IMR-90 (cell line): Measurements from ENCODE around the gene PCDHGC4. TPM values are rescaled to one million over a fixed set of nuclear protein-coding genes. Genes with fewer than 3 reads are reported as not detected.

ENCODE experiments used
- ATAC-seq: fragments of 200-7000 bp; cut with Tn5 transposase; 2 replicates; pipeline ENCODE4 v1.9.1; 2020; ENCODE audit warnings: low read depth, mild to moderate bottlenecking, moderate library complexity
- BruUV-seq: library from RNA; stranded (reverse); fragments of 400-500 nt; replicated peaks from 2 replicates; lab custom pipeline; 2021; lab: Mats Ljungman, UMichigan
- CTCF ChIA-PET: fragments of 300-600 bp; formaldehyde crosslinking; extraction: SDS; loops from one replicate; lab custom pipeline; 2021; ENCODE audit warnings: antibody characterized with exemption; lab: Yijun Ruan, JAX
- POLR2A ChIA-PET: fragments of 300-600 bp; sonication (Branson Sonifier 250); formaldehyde crosslinking; loops from one replicate; lab custom pipeline; 2022; ENCODE audit warnings: antibody characterized with exemption; ENCODE audit not compliant: unreplicated experiment; lab: Charles Lee
- DNase-seq: peaks from one replicate; pipeline ENCODE4 v3.0.0; 2013
- H2AFZ ChIP-seq: replicated peaks from 2 replicates; pipeline ENCODE3; 2013; ENCODE audit warnings: low read length, mild to moderate bottlenecking; ENCODE audit not compliant: poor library complexity
- H2AK5ac ChIP-seq: 2 replicates; pipeline ENCODE4 v1.6.1; 2013; ENCODE audit warnings: low read depth, low read length, inconsistent platforms
- H2AK9ac ChIP-seq: replicated peaks from 2 replicates; pipeline ENCODE3; 2013; ENCODE audit warnings: mild to moderate bottlenecking, low read depth, low read length, moderate library complexity; ENCODE audit not compliant: poor library complexity
- H2BK120ac ChIP-seq: 2 replicates; pipeline ENCODE4 v1.6.1; 2013; ENCODE audit warnings: low read depth, low read length, inconsistent platforms
- H2BK15ac ChIP-seq: 3 replicates; pipeline ENCODE4 v1.6.1; 2013; ENCODE audit warnings: low read depth, low read length, inconsistent platforms
- H2BK20ac ChIP-seq: 2 replicates; pipeline ENCODE4 v1.6.1; 2013; ENCODE audit warnings: low read depth, mild to moderate bottlenecking, inconsistent platforms, low read length, moderate library complexity
- H2BK5ac ChIP-seq: 2 replicates; pipeline ENCODE4 v1.6.1; 2013; ENCODE audit warnings: mild to moderate bottlenecking, low read depth, low read length, inconsistent platforms; ENCODE audit not compliant: poor library complexity, severe bottlenecking
- H3K14ac ChIP-seq: replicated peaks from 2 replicates; pipeline ENCODE4 v1.6.1; 2013; ENCODE audit warnings: low read depth, low read length, inconsistent platforms
- H3K18ac ChIP-seq: 2 replicates; pipeline ENCODE4 v1.6.1; 2013; ENCODE audit warnings: low read depth, low read length, control low read depth
- H3K23ac ChIP-seq: 2 replicates; pipeline ENCODE4 v1.6.1; 2013; ENCODE audit warnings: low read depth, low read length, inconsistent platforms
- H3K27ac ChIP-seq: 2 replicates; pipeline ENCODE4 v1.5.1; 2013; ENCODE audit warnings: mild to moderate bottlenecking, control low read depth, low read length; ENCODE audit not compliant: insufficient read depth
- H3K27me3 ChIP-seq: 2 replicates; pipeline ENCODE4 v1.6.1; 2013; ENCODE audit warnings: low read length; ENCODE audit not compliant: control insufficient read depth, insufficient read depth
- H3K36me3 ChIP-seq: 2 replicates; pipeline ENCODE4 v1.6.1; 2013; ENCODE audit warnings: low read length, mixed read lengths; ENCODE audit not compliant: control insufficient read depth, insufficient read depth
- H3K4ac ChIP-seq: 2 replicates; pipeline ENCODE4 v1.6.1; 2013; ENCODE audit warnings: low read depth, low read length, inconsistent platforms
- H3K4me1 ChIP-seq: 2 replicates; pipeline ENCODE4 v1.6.1; 2013; ENCODE audit warnings: low read length, mixed read lengths; ENCODE audit not compliant: control insufficient read depth, insufficient read depth
- H3K4me2 ChIP-seq: 2 replicates; pipeline ENCODE4 v1.6.1; 2013; ENCODE audit warnings: low read depth, mild to moderate bottlenecking, control low read depth, low read length, moderate library complexity
- H3K4me3 ChIP-seq: 2 replicates; pipeline ENCODE4 v1.5.1; 2013; ENCODE audit warnings: low read depth, mild to moderate bottlenecking, control low read depth, low read length, moderate library complexity; ENCODE audit not compliant: insufficient read depth
- H3K56ac ChIP-seq: 2 replicates; pipeline ENCODE4 v1.6.1; 2013; ENCODE audit warnings: low read length, inconsistent platforms; ENCODE audit not compliant: insufficient read depth; ENCODE audit errors: extremely low read depth
- H3K79me1 ChIP-seq, 2 experiments: 2 replicates each; pipeline ENCODE4 v1.6.1; 2013; ENCODE audit warnings: low read length in 2 of 2, inconsistent platforms in 1 of 2, low read depth in 1 of 2
- H3K9ac ChIP-seq: 2 replicates; pipeline ENCODE4 v1.6.1; 2013; ENCODE audit warnings: low read depth, low read length, control low read depth
- H3K9me1 ChIP-seq: 2 replicates; pipeline ENCODE4 v1.6.1; 2013; ENCODE audit warnings: low read length, inconsistent platforms; ENCODE audit not compliant: insufficient read depth
- H3K9me3 ChIP-seq: 2 replicates; pipeline ENCODE4 v1.6.1; 2013; ENCODE audit warnings: low read length; ENCODE audit not compliant: control insufficient read depth, insufficient read depth
- H4K20me1 ChIP-seq: 2 replicates; pipeline ENCODE4 v1.6.1; 2013; ENCODE audit warnings: low read length, inconsistent platforms; ENCODE audit not compliant: insufficient read depth
- H4K5ac ChIP-seq: 2 replicates; pipeline ENCODE4 v1.6.1; 2013; ENCODE audit warnings: mild to moderate bottlenecking, low read depth, low read length, control low read depth
- H4K8ac ChIP-seq, 2 experiments: 2 replicates each; pipeline ENCODE4 v1.6.1; 2013; ENCODE audit warnings: low read depth in 2 of 2, low read length in 2 of 2, control low read depth in 1 of 2, inconsistent platforms in 1 of 2
- H4K91ac ChIP-seq: 2 replicates; pipeline ENCODE4 v1.6.1; 2013; ENCODE audit warnings: low read depth, low read length, inconsistent platforms; ENCODE audit not compliant: insufficient read depth
- BHLHE40 ChIP-seq: fragments of 150-350 bp; IDR thresholded peaks from 2 replicates; pipeline ENCODE4 v1.6.1; 2016; ENCODE audit warnings: mild to moderate bottlenecking, low read depth, low read length
- CEBPB ChIP-seq: IDR thresholded peaks from 2 replicates; pipeline ENCODE4 v1.6.1; 2012; ENCODE audit warnings: low read depth, low read length, improper control_type of control experiment
- CHD1 ChIP-seq: IDR thresholded peaks from 2 replicates; pipeline ENCODE4 v1.6.1; 2012; ENCODE audit warnings: low read depth, low read length, improper control_type of control experiment
- CTCF ChIP-seq: conservative IDR thresholded peaks from 2 replicates; pipeline ENCODE4 v1.5.1; 2012; ENCODE audit warnings: mild to moderate bottlenecking, low read depth, low read length, improper control_type of control experiment
- ELK1 ChIP-seq: fragments of 150-350 bp; IDR thresholded peaks from 2 replicates; pipeline ENCODE4 v1.6.1; 2016; ENCODE audit warnings: low read depth, mild to moderate bottlenecking, low read length, moderate library complexity, borderline replicate concordance
- FOS ChIP-seq: fragments of 150-350 bp; IDR thresholded peaks from 2 replicates; pipeline ENCODE4 v1.6.1; 2016; ENCODE audit warnings: low read depth, low read length
- MAFK ChIP-seq: IDR thresholded peaks from 2 replicates; pipeline ENCODE4 v1.6.1; 2012; ENCODE audit warnings: low read depth, low read length, improper control_type of control experiment
- MAZ ChIP-seq: IDR thresholded peaks from 2 replicates; pipeline ENCODE4 v1.6.1; 2012; ENCODE audit warnings: low read depth, mild to moderate bottlenecking, low read length, improper control_type of control experiment, moderate library complexity, borderline replicate concordance
- MXI1 ChIP-seq: IDR thresholded peaks from 2 replicates; pipeline ENCODE4 v1.6.1; 2012; ENCODE audit warnings: low read depth, mild to moderate bottlenecking, low read length, moderate library complexity, borderline replicate concordance
- NFE2L2 ChIP-seq: fragments of 150-350 bp; IDR thresholded peaks from 2 replicates; pipeline ENCODE4 v1.6.1; 2016; ENCODE audit warnings: low read depth, mild to moderate bottlenecking, low read length
- RAD21 ChIP-seq: IDR thresholded peaks from 2 replicates; pipeline ENCODE4 v1.6.1; 2012; ENCODE audit warnings: low read length, improper control_type of control experiment
- RFX5 ChIP-seq: IDR thresholded peaks from 2 replicates; pipeline ENCODE4 v1.8.0; 2012; ENCODE audit warnings: low read depth, mild to moderate bottlenecking, low read length, moderate library complexity
- SMC3 ChIP-seq: fragments of 150-350 bp; IDR thresholded peaks from 2 replicates; pipeline ENCODE4 v1.6.1; 2016; ENCODE audit warnings: low read depth, mild to moderate bottlenecking, antibody characterized with exemption, low read length, moderate library complexity
- USF2 ChIP-seq: fragments of 150-350 bp; IDR thresholded peaks from 2 replicates; pipeline ENCODE4 v1.6.1; 2017; ENCODE audit warnings: mild to moderate bottlenecking, antibody characterized with exemption, low read length, low read depth
- WGBS, 2 experiments: methylation state at CpG; one replicate each; pipeline versions ENCODE4 v1.1.5 to v1.1.7; 2013; ENCODE audit warnings: missing lambda C conversion rate in 2 of 2; ENCODE audit not compliant: insufficient read length in 1 of 2; ENCODE audit errors: extremely low coverage in 2 of 2; 5-methylcytosine and 5-hydroxymethylcytosine counted together
- dilution Hi-C: fragments of 300-500 bp; cut with HindIII; formaldehyde crosslinking; loops from one replicate; pipeline ENCODE4 v1.14.3; 2018; ENCODE audit warnings: low sequenced_read_pairs; ENCODE audit not compliant: unreplicated experiment
- in situ Hi-C: fragments of 300-500 bp; cut with MboI; formaldehyde crosslinking; loops from 3 replicates; pipeline ENCODE4 v1.14.3; 2019; ENCODE audit warnings: low sequenced_read_pairs, inconsistent platforms, mixed read lengths
- intact Hi-C: fragments of 100-400 bp; cut with micrococcal nuclease; formaldehyde crosslinking; loops from 2 replicates; pipeline ENCODE4 v1.10.0; 2022
- polyA plus RNA-seq, 3 experiments: library from polyadenylated mRNA; depleted of rRNA; stranded (reverse); fragments of >200 nt; gene quantifications; 2 replicates each; pipeline ENCODE4 v1.2.3, GENCODE V29; 2012; ENCODE audit warnings: low replicate concordance in 1 of 3
- total RNA-seq: library from RNA; depleted of rRNA; stranded (reverse); fragments of >200 nt; gene quantifications from 2 replicates; pipeline ENCODE4 v1.2.3, GENCODE V29; 2012

PCDHGC4 gene
- total and polyA plus RNA-seq, 2 of the 4 experiments (the other 2 are of a cell fraction) = 0.65 to 1.6 TPM

- in situ Hi-C loops (loop anchor here (5.0 kb wide), 1 partner anchor 47 kb away; no protein-coding TSS in a partner anchor), intact Hi-C loops (loop anchor here (1.0 to 5.0 kb wide), 5 partner anchors 34 to 82 kb away; partner anchors contain the start of genes PCDHGA12 and PCDHGB7), dilution Hi-C loops (no loop called here)
- H3K14ac ChIP-seq = peak within 1 kb of the TSS; percentile 75
- H3K4me3 ChIP-seq = peak within 1 kb of the TSS; percentile 54
- H2BK15ac ChIP-seq = peak within 1 kb of the TSS; percentile 40; the same call in 1 of the 3 replicates
- POLR2A ChIA-PET = no interaction called here
- no peak within 1 kb of the TSS for H2BK20ac ChIP-seq
- H3K27me3 ChIP-seq = no peaks in the 10 kb centered on the region
- peak within 1 kb of the TSS; percentile 20; the same call in 1 of the 2 replicates for H3K18ac ChIP-seq
- CTCF ChIA-PET = interaction anchor here (1.1 to 3.1 kb wide), 8 partner anchors 40 to 92 kb away, joined by 3 to 19 read pairs (median 6); no protein-coding TSS in a partner anchor
- H3K79me1 ChIP-seq = peaks cover 26 to 41% of the 10 kb centered on the region in 2 experiments
- no peaks in the 10 kb centered on the region for H3K9me3 ChIP-seq
- ATAC-seq (peak; percentile 97), DNase-seq (peak; percentile 95)
- peak within 1 kb of the TSS; percentile 46 for H2BK120ac ChIP-seq
- H3K9me1 ChIP-seq = peaks cover 6% of the 10 kb centered on the region; the same call in 1 of the 2 replicates
- H3K4me1 ChIP-seq = peaks cover 17% of the 10 kb centered on the region
- BruUV-seq = no TSS peak
- no peak within 1 kb of the TSS for H4K91ac ChIP-seq
- peak within 1 kb of the TSS; percentile 86 for H2AFZ ChIP-seq
- peak within 1 kb of the TSS; percentile 1; the same call in 1 of the 2 replicates for H4K5ac ChIP-seq
- peak within 1 kb of the TSS; percentile 67 for H3K9ac ChIP-seq
- H2AK5ac ChIP-seq = peak within 1 kb of the TSS; percentile 52; the same call in 1 of the 2 replicates
- WGBS, 2 experiments = 0% methylated on average over 15 of the region's 28 CpGs; no CpG with 5 or more reads in 1 of the 2 experiments
- peak within 1 kb of the TSS; percentile 83 for H3K23ac ChIP-seq
- H3K36me3 ChIP-seq = no peaks in the 10 kb centered on the region
- H3K4me2 ChIP-seq = peak within 1 kb of the TSS; percentile 70
- H3K56ac ChIP-seq = peak within 1 kb of the TSS; percentile 56
- peaks cover 35% of the 10 kb centered on the region for H4K20me1 ChIP-seq
- H4K8ac ChIP-seq = peak within 1 kb of the TSS; percentile 48 to 54; a peak in 3 of 4 replicates
- H2BK5ac ChIP-seq = peak within 1 kb of the TSS; percentile 41
- peak within 1 kb of the TSS; percentile 78 for H3K4ac ChIP-seq
- peak within 1 kb of the TSS; percentile 66 for H3K27ac ChIP-seq
- H2AK9ac ChIP-seq = peak within 1 kb of the TSS; percentile 69
- TF ChIP-seq BHLHE40 (no peak), RAD21 (peak; percentile 61), FOS (no peak), CTCF (peak; percentile 58), RFX5 (no peak), NFE2L2 (no peak), SMC3 (peak; percentile 39), MAZ (peak; percentile 57; the same call in 1 of the 2 replicates), CHD1 (no peak), MXI1 (no peak; the same call in 1 of the 2 replicates), ELK1 (no peak), MAFK (no peak), CEBPB (no peak), USF2 (peak; percentile 53; the same call in 1 of the 2 replicates)
Measured at GRCh38 chr5:141475625-141476131, 9.2 kb upstream of the PCDHGC4 start, which contains the start of gene PCDHGC3. PCDHGC3 (plus strand) TSS chr5:141475966; CDS start chr5:141476117, 151 bp downstream.
